GM18868 (cell line): ENCODE data around the gene DCP2.

Source experiments
- ATAC-seq: cut with Tn5 transposase; IDR thresholded peaks from one replicate; pipeline ENCODE4 v1.9.1; 2021; ENCODE audit warnings: mild to moderate bottlenecking, moderate library complexity; ENCODE audit not compliant: unreplicated experiment

Gene DCP2

GRCh38 chr5:113062869-113063508 is 86.4 kb downstream of the DCP2 start:
- ATAC-seq: no peak

GRCh38 chr5:113063927-113064326 is 87.3 kb downstream of the DCP2 start:
- ATAC-seq: no peak

DNA sequence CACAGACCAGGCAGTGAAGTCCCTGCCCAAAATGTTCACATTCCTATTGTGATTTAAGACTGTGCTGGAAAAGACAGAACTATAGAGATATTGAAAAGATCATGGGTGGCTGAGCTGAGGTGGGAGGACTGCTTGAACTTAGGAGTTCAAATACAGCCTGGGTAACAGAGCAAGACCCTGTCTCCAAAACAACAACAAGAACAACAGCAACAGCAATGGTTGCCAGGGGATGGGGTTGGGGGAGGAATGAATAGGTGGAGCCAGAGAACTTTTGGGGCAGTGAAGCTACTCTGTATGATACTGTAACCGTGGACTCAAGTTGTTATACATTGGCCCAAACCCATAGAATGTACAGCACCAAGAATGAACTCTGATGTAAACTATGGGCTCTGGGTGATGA is 88.2 kb downstream of the DCP2 start:
- no peak for ATAC-seq

- no peak for ATAC-seq
Measured at GRCh38 chr5:113065626-113066025, 89.0 kb downstream of the DCP2 start.

DNA sequence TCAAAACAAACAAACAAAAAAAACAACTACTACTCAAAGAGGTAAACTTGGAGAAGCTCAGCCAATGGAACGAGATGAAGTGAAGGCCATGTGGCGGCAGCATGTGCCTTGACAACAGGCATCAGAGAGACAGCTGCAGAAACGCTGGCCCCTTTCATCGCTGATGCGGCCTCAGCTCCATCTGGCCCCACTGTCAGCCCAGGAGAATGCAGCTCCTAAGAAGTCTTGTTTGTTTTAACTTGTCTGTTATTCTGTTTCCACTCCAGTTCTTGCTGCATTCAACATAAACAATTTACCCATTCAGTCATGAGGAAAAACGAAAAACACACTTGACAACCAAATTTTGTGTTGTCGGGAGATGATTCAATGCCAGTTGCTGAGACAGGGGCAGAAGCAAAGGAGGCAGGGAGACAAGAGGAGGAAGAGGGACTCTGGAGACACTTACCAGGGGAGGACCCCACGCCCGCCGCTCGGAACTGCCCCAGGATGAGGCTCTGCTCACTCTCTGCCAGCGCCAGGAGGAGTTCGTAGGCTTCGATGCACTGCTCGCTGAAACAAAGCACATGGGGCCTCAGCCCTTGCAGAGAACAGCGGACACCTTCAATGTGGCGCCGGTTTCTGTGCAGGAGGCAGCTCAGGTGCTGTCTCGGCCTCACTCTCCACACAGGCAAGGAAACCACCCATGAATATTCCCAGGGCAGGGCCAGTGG is 91.2 kb downstream of the DCP2 start:
- ATAC-seq: no peak

DNA sequence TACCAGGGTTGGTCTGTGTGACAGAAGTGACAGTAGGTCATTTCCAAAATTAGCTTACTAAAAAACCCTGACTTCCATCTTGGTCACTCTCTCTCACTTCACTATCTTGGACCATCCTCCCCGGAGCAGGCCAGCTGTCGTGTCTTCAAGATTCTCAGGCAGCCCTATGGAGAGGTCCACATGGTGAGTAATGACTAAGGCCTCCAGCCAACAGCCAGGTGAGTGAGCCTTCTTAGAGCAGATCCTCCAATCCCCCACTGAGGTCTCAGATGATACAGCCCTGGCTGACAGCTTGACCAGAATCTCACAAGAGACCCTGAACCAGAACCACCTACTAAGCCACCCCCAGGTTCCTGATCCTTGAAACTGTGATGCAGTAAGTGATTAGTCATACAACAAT is 92.0 kb downstream of the DCP2 start:
- no peak for ATAC-seq
